ENCODE data around the gene WDR33.

Gene WDR33

GRCh38 chr2:127719301-127720218 is 91.4 kb downstream of the WDR33 start:
- DNase-seq (ENCODE audit: low spot score) = no peak

GRCh38 chr2:127718271-127718670 is 92.7 kb downstream of the WDR33 start:
- DNase-seq (ENCODE audit: low spot score) = no peak

- DNase-seq (ENCODE audit: low spot score) = no peak
These were observed 95.1 kb downstream of the WDR33 start for GRCh38 chr2:127715778-127716449.

- DNase-seq (ENCODE audit: low spot score) = no peak
These were observed 97.4 kb downstream of the WDR33 start for GRCh38 chr2:127713562-127713961.

- DNase-seq (ENCODE audit: low spot score) = no peak
These were observed 98.0 kb downstream of the WDR33 start for GRCh38 chr2:127712999-127713398.

GRCh38 chr2:127709336-127709735 is 101.6 kb downstream of the WDR33 start:
- no peak for DNase-seq (ENCODE audit: low spot score)

GRCh38 chr2:127707890-127708648 is 102.9 kb downstream of the WDR33 start:
- no peak for DNase-seq (ENCODE audit: low spot score)

- no peak for DNase-seq (ENCODE audit: low spot score)
These were observed 104.6 kb downstream of the WDR33 start for GRCh38 chr2:127706215-127706990.

GRCh38 chr2:127705391-127706065 is 105.4 kb downstream of the WDR33 start:
- no peak for DNase-seq (ENCODE audit: low spot score)

GRCh38 chr2:127704641-127705390 is 106.2 kb downstream of the WDR33 start:
- DNase-seq (ENCODE audit: low spot score) = no peak

GRCh38 chr2:127703282-127703681 is 107.7 kb downstream of the WDR33 start:
- no peak for DNase-seq (ENCODE audit: low spot score)

GRCh38 chr2:127702395-127703009 is 108.5 kb downstream of the WDR33 start:
- no peak for DNase-seq (ENCODE audit: low spot score)

- peak; percentile 67 for DNase-seq (ENCODE audit: low spot score)
These were observed 109.1 kb downstream of the WDR33 start for GRCh38 chr2:127701651-127702394.

- peak; percentile 90 for DNase-seq (ENCODE audit: low spot score)
These were observed 109.7 kb downstream of the WDR33 start, which contains the start of gene SFT2D3 for GRCh38 chr2:127701193-127701650. SFT2D3 (plus strand) TSS chr2:127701497; CDS start chr2:127701529, 32 bp downstream.

GRCh38 chr2:127700527-127701192 is 110.3 kb downstream of the WDR33 start:
- DNase-seq (ENCODE audit: low spot score) = peak; percentile 56

- no peak for DNase-seq (ENCODE audit: low spot score)
These were observed 112.2 kb downstream of the WDR33 start for GRCh38 chr2:127698553-127699355.

- DNase-seq (ENCODE audit: low spot score) = no peak
These were observed 113.3 kb downstream of the WDR33 start for GRCh38 chr2:127697482-127698180.
